Measurements from ENCODE around the gene DARS1.
A peak's percentile ranks its signal among the peaks of the same experiment; 100 is the strongest.

Gene DARS1

DNA sequence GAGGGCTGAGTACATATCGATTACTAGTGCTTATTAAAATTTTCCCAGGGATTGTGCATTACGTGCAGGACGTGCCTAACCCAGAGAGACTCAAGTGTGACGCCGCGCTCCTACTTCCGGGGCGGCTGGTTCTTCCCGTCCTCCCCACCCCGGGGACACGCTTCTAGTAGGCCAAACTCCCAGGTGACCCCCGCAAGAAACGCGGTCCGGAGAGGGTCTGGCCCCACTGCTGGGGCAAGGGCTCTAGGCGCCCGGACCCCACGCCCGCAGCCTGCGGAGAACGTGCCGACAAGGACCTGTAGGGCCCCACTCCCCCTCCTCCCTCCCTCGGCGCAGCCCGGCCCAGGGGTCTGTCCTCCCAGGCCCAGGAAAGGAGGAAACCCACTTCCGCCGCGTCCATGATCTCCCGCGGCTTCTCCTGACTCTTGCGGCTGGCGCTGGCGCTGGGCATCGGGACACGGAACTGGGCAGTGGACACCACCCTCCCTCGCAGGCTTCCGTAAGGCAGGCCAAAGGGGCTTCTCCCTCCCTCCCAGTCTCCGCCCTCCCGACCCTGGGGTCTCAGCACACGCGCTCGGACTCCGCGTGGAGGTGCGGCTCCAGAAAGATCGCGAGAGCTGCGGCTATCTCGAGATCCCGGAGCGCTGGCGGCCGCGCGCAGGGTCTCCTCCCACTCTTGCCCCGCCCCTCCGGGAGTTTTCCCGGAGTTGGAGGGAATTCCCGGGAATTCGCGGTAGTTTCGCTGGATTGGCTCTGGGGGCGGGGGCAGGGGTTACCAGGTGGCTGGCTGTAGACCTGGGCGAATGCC, at the start of gene DARS1:
Gene DARS1 (minus strand): TSS at position 609 of the 808 bp plus-strand sequence. CDS start 158 bp downstream, at position 451.
- peaks cover 7% of the 10 kb centered on the region; the same call in 1 of the 2 replicates for H4K20me1 ChIP-seq
- peak within 1 kb of the TSS; percentile 84 for H3K4me2 ChIP-seq
- H3K9ac ChIP-seq = peak within 1 kb of the TSS; percentile 98
- 0 out of 2 replicates have a peak, but pooled peaks cover 7% of the 10 kb centered on the region for H3K9me3 ChIP-seq
- no peaks in the 10 kb centered on the region for H3K27me3 ChIP-seq
- H3K27ac ChIP-seq = peak within 1 kb of the TSS; percentile 99
- no peak for TF ChIP-seq Cebpa-rat (IDR thresholded peaks at IDR 0.05)
- peak within 1 kb of the TSS; percentile 94 for H3K4me3 ChIP-seq
- H3K36me3 ChIP-seq = peaks cover 26% of the 10 kb centered on the region
- H3K4me1 ChIP-seq = peaks cover 70% of the 10 kb centered on the region

DNA sequence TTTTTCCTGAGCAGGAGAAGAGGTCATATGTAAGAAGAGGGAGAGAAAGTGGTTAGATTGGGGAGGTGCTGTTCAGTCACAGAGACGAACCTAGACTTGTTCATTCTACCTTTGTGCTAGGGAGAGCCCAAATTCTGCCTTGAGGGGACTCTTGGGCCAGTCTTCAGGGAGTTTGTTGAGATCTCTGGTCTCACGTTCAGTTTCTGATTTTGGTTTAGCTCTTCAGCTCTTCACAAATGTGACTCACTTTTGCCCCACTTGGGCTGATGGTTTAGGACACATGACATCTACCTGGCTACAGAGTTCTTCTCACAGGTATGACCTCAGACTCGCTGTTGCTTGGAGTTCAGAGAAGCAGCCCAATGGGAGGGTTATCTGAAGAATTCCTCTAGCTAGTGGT, 49.2 kb upstream of the DARS1 start:
- TF ChIP-seq Cebpa-rat (IDR thresholded peaks at IDR 0.05) = no peak
- Histone ChIP-seq H3K9me3 (no peaks in the 10 kb centered on the region), H3K4me1 (peaks cover 8% of the 10 kb centered on the region), H3K36me3 (no peaks in the 10 kb centered on the region), H3K9ac (no peak overlapping the region), H3K4me2 (no peak overlapping the region), H3K4me3 (no peak overlapping the region), H3K27ac (no peak overlapping the region), H3K27me3 (no peaks in the 10 kb centered on the region), H4K20me1 (no peaks in the 10 kb centered on the region)

DNA sequence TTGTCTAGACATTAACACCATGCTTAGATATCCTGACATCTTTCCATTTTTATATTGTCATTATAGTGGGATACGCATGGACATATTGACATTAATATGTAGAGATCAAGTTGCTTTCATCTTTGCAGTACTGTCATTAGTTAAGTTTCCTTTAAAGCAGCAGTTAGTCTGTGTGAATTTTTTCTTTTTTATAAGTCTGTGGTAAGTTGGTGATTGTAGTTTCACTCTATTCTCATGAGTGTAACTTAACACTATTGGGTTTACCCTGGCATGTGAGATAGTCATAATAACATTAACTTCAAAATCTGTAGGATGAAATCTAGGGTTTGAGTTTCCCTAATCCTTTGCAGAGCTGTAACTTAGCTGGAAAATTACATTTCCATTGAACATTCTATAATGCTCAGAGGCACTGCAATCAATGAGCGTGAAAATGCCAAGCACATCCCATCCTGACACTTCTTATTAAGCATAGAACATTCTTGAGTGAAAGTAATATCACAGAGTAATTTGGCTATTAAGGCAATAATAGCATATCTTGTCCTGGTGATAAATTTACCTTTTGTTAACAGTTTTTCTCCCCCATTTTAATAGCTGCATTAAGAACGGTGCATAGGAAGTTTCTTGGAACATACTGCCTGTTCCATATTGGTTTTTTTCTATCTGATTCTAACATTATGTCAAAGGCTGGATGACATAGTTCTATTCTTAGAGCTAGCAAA, 47.5 kb upstream of the DARS1 start:
- TF ChIP-seq Cebpa-rat (IDR thresholded peaks at IDR 0.05) = no peak
- Histone ChIP-seq H3K27ac (no peak overlapping the region), H3K4me1 (peaks cover 8% of the 10 kb centered on the region), H3K4me3 (no peak overlapping the region), H4K20me1 (no peaks in the 10 kb centered on the region), H3K9me3 (no peaks in the 10 kb centered on the region), H3K9ac (no peak overlapping the region), H3K4me2 (no peak overlapping the region), H3K36me3 (no peaks in the 10 kb centered on the region), H3K27me3 (no peaks in the 10 kb centered on the region)

DNA sequence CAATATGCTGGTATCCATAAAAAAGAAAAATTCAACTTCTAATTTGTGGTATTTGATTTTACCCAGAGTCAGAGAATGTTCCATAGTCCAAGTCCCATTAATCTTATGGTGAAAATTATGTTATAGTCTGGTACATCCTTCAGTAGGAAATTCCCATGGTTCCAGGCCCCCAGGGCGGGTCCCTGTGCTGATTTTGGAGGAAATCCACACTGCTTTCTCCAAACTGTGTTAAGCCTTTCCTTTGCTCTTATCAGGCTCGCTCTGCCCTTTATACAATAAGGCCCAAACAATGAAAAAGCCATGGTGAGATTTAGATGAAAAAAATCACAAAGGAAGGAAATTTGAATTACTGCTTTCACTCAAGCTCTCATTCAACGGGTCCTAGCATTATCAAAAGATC, 46.8 kb upstream of the DARS1 start:
- no peak overlapping the region for H3K9ac ChIP-seq
- H3K4me3 ChIP-seq = no peak overlapping the region
- H3K27me3 ChIP-seq = no peaks in the 10 kb centered on the region
- no peak for TF ChIP-seq Cebpa-rat (IDR thresholded peaks at IDR 0.05)
- H3K27ac ChIP-seq = no peak overlapping the region
- peaks cover 8% of the 10 kb centered on the region for H3K4me1 ChIP-seq
- H3K4me2 ChIP-seq = no peak overlapping the region
- H3K36me3 ChIP-seq = no peaks in the 10 kb centered on the region
- H4K20me1 ChIP-seq = no peaks in the 10 kb centered on the region
- no peaks in the 10 kb centered on the region for H3K9me3 ChIP-seq

DNA sequence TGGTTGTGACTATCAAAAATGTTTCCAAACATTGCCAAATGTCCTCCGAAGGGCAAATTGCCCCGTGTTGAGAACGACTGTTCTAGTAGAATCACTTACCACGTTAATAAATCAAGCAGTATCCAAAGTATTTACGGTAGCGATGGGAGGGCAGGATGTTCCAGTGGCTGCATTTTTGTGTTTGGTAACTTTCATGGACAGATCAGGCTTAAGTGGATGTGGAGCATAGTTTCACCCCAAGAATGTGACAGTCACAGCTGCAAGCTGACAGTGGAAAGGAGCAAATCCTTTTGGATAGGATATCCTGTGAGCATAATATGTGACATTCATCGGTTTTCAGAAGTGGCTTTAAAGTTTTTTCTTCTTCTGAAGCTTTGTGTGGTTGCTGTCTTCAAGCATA, 46.3 kb upstream of the DARS1 start:
- Histone ChIP-seq H3K27me3 (no peaks in the 10 kb centered on the region), H3K36me3 (no peaks in the 10 kb centered on the region), H3K4me3 (no peak overlapping the region), H3K27ac (no peak overlapping the region), H3K4me2 (no peak overlapping the region), H3K9ac (no peak overlapping the region), H3K9me3 (no peaks in the 10 kb centered on the region), H3K4me1 (peaks cover 8% of the 10 kb centered on the region), H4K20me1 (no peaks in the 10 kb centered on the region)
- TF ChIP-seq Cebpa-rat (IDR thresholded peaks at IDR 0.05) = no peak

DNA sequence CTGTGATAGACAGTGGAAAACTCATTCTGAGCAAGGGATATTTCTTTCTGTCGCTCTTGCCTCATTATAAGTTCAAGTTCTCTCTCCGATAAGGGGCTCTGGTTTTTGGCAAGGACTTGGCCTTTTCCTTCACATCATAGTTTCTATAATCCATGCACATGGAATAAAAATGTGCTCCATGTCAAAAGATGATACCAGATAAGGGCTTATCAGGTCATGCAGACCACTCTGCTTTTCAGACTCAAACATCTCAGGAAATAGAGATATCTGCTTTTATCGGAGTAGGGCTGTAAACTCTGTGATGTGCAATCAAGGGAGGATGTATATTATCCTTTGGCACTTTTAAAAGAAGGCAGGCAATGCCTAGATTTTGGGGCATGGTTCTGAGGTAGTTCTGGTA, 45.0 kb upstream of the DARS1 start:
- 0 out of 2 replicates have a peak overlapping the region, but pooled peaks have one; percentile 1 for H3K4me2 ChIP-seq
- no peak overlapping the region for H3K4me3 ChIP-seq
- no peak for TF ChIP-seq Cebpa-rat (IDR thresholded peaks at IDR 0.05)
- no peaks in the 10 kb centered on the region for H3K36me3 ChIP-seq
- peaks cover 8% of the 10 kb centered on the region for H3K4me1 ChIP-seq
- H3K9ac ChIP-seq = no peak overlapping the region
- H3K27ac ChIP-seq = no peak overlapping the region
- H4K20me1 ChIP-seq = no peaks in the 10 kb centered on the region
- H3K9me3 ChIP-seq = 0 out of 2 replicates have a peak, but pooled peaks cover under 1% of the 10 kb centered on the region
- H3K27me3 ChIP-seq = peaks cover 7% of the 10 kb centered on the region

DNA sequence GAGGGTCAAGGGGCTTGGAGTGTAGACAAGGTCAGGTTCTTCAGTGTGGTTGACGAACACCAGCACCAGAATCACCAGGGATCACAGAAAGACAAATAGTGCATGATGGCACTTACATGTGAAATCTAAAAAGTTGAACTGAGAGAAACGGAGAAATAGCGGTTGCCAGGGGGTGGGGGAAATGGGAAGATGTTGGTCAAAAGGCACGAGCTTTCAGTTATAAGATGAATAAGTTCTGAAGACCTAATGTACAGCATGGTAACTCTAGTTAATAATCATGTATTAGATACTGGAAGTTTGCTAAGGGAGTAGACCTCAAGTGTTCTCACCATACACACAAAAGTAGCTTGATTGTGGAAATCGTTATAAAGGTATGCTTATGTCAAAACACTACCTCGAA, 43.7 kb upstream of the DARS1 start:
- Histone ChIP-seq H3K36me3 (no peaks in the 10 kb centered on the region), H3K27ac (no peak overlapping the region), H3K27me3 (peaks cover 11% of the 10 kb centered on the region), H3K4me3 (no peak overlapping the region), H3K9ac (no peak overlapping the region), H4K20me1 (no peaks in the 10 kb centered on the region), H3K9me3 (0 out of 2 replicates have a peak, but pooled peaks cover 5% of the 10 kb centered on the region), H3K4me1 (peaks cover 8% of the 10 kb centered on the region), H3K4me2 (no peak overlapping the region)
- TF ChIP-seq Cebpa-rat (IDR thresholded peaks at IDR 0.05) = no peak

DNA sequence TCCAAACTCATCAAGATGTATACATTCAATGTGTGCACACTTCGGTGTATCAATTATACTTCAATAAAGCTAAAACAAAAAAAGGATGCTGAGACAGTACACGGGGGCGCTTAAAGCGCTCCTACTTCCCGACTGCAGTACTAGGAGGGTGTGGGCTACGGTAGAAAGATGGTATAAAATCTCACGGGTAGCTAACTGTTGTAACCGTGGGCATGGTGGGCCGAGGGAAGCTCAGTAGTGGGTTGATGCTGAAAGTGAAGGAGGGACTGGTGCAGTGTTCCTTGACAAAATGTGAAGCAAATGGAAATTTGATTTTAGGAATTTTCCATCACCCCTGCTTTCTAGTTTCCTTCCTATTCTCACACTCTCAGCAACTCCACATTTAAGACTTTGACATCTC, 42.6 kb upstream of the DARS1 start:
- no peak for TF ChIP-seq Cebpa-rat (IDR thresholded peaks at IDR 0.05)
- H3K4me3 ChIP-seq = no peak overlapping the region
- no peak overlapping the region for H3K4me2 ChIP-seq
- peaks cover 11% of the 10 kb centered on the region for H3K27me3 ChIP-seq
- 0 out of 2 replicates have a peak, but pooled peaks cover 5% of the 10 kb centered on the region for H3K9me3 ChIP-seq
- no peak overlapping the region for H3K9ac ChIP-seq
- H3K27ac ChIP-seq = no peak overlapping the region
- peaks cover 9% of the 10 kb centered on the region for H3K4me1 ChIP-seq
- H4K20me1 ChIP-seq = no peaks in the 10 kb centered on the region
- H3K36me3 ChIP-seq = no peaks in the 10 kb centered on the region

DNA sequence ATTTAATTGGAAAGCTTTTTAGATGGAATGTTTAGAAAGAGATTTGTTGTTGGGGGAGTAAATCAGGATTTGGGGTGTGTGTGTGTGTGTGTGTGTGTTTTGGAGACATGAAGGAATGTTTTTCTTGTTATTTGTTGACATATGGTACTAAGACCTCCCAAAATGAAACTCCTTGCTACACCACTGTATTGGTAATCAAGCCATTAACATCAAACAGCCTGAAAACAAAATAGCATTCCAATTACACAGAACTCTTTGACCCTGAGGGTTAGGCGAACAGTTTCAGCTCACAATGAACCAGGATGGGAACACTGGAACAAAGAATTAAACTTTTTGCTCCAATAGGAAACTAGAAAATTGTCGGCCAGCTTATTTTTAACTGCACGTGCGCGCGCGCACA, 41.7 kb upstream of the DARS1 start:
- no peaks in the 10 kb centered on the region for H3K36me3 ChIP-seq
- no peak overlapping the region for H3K4me2 ChIP-seq
- H3K4me1 ChIP-seq = peaks cover 16% of the 10 kb centered on the region
- H3K4me3 ChIP-seq = no peak overlapping the region
- H3K27me3 ChIP-seq = peaks cover 11% of the 10 kb centered on the region
- no peaks in the 10 kb centered on the region for H4K20me1 ChIP-seq
- TF ChIP-seq Cebpa-rat (IDR thresholded peaks at IDR 0.05) = no peak
- H3K9ac ChIP-seq = no peak overlapping the region
- 0 out of 2 replicates have a peak, but pooled peaks cover 5% of the 10 kb centered on the region for H3K9me3 ChIP-seq
- no peak overlapping the region for H3K27ac ChIP-seq
